CD1c-positive myeloid dendritic cell (primary cell): ENCODE measurements around the gene TEPSIN.
A peak's percentile ranks its signal among the peaks of the same experiment; 100 is the strongest.

Experiments
- DNase-seq: peaks from one replicate; pipeline ENCODE4 v3.0.0-alpha.2; 2016; ENCODE audit errors: extremely low spot score

Gene TEPSIN, protein sequence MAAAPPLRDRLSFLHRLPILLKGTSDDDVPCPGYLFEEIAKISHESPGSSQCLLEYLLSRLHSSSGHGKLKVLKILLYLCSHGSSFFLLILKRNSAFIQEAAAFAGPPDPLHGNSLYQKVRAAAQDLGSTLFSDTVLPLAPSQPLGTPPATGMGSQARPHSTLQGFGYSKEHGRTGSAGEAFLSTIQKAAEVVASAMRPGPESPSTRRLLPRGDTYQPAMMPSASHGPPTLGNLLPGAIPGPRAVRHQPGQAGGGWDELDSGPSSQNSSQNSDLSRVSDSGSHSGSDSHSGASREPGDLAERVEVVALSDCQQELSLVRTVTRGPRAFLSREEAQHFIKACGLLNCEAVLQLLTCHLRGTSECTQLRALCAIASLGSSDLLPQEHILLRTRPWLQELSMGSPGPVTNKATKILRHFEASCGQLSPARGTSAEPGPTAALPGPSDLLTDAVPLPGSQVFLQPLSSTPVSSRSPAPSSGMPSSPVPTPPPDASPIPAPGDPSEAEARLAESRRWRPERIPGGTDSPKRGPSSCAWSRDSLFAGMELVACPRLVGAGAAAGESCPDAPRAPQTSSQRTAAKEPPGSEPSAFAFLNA

DNA sequence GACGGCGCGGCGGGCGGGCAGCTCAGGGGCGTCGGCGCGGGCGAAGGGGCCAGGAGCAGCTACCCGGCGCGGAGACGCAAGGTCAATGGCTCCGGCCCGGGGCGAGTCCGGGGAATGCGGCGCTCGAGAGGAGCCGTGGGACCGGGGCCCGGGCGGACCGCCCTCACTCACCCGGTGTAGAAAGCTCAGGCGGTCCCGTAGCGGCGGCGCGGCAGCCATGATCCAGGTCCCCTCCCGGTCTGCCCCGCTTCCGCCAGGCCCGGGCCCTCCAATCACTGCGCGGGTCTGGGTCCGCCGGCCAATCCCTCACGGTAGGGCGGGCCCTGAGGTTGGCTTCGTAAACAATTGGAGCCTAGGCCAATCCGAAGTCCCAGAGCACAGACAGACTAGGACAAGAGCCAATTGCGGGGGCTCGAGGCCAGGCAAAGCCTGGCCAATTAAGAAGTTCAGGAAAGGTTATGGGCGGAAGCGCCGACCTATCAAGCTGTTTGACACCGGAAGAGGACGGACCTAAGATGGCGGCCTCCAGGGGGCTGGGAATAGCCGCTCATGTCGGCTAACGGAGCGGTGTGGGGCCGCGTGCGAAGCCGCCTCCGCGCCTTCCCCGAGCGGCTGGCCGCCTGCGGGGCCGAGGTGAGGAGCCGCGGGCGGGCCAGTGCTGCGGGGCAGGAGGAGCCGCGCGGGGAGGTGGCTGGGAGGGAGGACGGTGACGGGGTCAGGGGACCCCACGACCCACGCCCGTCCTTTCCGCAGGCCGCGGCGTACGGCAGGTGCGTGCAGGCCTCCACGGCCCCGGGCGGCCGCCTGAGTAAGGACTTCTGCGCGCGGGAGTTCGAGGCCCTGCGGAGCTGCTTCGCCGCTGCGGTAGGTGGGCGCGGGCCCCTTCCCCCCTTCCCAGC, at the start of gene TEPSIN, which contains the start of gene NDUFAF8:
Gene TEPSIN, minus strand, starts transcription at position 241 of the 899 bp plus-strand sequence. Its CDS starts 22 bp downstream, at position 219.
Gene NDUFAF8, plus strand, starts transcription at position 504 of the 899 bp plus-strand sequence. Its CDS starts 46 bp downstream, at position 550.
- DNase-seq = peak; percentile 99

DNA sequence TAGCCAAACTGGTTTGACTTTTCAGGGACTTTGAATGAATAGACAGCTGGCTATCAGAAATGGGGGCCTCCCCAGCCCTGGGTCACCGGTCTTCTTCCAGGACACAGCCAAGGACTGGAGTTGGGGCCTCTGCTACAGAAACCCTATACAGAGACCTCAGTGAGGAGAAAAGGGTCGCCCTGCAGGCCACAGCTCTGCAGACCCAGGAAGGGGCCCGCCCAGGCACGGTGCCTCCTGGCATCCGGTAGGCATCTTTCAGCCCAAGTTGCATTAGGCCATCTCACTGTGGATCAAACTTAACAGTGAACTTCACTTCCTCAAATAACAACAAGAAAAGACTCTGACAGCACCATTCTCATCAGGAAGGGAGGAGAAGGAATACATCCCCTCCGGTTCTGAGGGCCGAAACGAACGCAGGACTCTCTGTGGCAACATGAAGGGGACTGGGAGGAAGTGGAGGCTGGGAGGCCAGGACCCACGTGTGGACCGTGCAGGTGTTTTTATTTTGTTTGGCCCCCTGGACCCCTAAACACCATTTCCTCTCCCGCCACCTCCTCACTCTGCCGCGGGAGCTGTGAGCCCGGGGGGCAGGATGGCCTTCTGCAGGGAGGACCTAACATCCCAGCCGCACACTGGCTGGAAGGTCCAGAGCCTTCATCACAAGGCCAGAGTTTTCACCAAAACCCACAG, 49.0 kb upstream of the TEPSIN start:
- DNase-seq = peak; percentile 39

DNA sequence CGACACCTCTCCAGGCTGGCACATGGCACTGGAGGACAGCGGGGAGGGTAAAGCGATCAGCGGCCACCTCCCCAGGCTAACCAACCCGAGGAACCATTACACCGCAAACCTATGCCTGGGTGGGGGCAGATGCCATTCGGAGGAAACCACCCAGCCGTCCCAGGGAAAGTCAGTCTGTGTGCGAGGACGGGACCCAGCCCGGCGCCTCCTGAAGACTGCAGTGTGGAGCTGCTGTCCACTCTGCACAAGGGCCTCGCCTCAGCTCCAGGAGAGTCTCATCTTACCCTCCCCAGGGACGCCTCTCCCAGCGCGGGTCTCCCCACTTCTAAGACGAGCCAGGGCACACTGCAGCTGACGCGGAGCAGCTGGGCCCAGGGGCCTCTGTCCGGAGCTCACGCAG, 48.3 kb upstream of the TEPSIN start:
- no peak for DNase-seq

DNA sequence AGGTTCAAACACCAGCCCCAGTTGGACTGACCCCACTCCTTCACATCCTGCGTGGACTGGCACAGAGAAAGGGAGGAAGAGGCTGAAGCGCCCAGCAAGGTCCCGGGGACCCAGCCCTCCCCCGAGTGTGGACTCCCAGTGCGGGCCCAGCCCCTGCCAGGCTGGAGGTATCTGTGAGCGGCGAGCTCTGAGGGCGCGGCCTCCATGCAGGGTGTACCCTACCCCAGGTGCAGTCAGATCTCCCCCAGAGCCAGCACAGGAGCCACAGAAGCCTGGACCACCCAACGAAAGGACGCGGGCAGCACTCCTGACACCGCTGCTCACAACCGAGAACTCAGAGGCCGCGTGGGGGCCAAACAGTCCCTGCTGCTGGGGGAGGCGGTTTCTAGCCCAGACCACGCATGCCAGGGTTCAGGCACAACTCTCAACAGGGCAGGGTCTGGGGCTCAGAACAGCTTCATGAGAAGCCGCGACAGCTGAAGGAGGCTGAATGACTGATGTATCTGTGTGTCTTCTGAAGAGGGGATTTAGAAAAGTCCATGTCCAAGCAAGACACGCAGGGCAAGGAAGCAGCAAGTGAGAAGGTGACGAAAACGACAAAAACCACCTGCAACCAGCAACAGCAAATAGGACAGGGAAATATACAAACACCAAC, 47.8 kb upstream of the TEPSIN start:
- no peak for DNase-seq

DNA sequence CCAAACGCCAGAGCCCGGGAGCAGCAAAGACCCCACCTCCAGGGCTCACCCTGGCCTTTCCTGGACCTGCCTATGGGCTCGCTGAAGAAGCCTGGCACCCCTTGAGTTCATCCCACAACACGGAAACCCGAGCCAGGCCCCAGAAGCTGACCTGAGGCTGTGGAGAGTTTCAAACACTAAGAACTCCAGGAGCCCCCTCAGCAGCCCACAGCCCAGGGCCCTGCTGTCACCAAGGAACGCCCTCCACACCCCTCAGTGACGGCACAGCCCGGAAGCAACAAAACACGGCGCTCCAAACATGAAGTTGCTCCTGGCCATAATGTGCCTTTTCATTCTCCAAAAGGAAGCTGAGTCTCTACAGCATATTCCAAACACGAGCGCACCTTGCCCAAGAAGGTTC, 47.0 kb upstream of the TEPSIN start:
- DNase-seq = no peak

DNA sequence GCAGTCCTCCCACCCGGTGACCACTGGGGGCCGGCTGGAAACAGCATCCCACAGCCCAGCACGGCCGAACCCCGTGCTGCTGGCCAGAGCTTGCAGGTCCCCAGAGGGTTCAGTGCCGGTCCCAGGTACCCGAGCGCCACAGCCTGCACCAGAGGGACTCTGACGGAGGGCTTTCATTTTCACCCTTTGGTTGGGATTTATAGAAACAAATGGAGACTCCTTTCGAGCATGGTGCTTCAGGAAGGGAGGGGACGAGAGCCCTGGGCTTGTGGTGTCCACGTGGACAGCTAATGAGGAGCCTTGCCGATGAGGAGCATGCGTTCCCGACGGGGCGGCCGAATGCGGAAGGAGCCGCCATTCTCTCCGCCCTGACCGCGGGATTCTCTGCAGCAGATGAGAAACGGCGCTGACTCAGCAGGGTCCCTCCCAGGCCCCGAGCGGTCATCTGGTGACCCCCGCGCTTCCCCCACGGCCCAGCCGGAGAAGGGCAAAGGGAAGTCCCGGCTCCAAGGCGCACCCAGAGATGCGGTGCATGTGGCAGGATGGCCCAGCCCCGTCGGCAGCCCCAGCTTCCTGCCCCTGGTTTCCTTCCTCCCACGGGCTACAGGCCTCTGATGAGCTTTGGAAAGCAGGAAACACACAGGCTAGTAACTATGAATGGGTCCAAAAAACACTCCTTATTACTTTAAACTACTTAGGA, 46.5 kb upstream of the TEPSIN start:
- DNase-seq = peak; percentile 92

DNA sequence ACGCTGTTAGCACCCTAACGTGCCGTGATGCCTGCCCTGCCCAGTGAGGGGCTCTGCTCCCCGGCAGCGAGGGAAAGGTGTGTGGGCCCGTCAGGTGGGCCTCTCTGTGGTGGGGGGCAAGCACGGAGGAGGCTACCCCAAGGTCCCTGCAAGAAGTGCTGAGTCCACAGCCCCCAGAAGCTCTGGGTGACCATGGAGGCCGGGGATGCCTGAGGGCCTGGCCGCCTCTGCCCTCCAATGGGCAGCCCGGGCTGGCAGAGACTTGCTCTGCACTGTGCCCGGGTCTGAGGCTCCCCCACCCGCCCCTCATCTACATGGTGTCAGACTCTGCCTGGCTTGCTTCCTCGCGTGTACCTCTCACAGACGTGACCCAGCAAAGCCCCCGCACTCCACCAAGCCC, 44.0 kb upstream of the TEPSIN start:
- DNase-seq = no peak

DNA sequence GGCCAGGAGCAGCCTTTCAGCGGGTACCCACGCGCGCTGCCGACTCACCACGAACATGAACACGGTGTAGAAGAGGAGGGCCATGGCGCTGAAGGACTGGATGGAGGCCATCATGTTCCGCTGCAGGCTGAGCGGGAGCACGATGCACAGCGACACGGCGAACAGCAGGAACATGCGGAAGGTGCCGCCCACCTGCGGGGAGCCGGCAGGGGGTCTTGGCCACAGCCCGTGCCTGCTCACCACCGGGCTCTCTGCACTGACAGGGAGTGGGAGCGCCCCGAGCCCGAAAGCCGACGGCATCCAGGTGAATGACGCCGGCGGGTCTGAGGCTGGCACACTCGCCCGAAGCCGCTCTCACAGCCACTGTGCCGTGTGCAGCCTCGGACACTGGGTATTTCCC, 43.3 kb upstream of the TEPSIN start:
- DNase-seq = no peak

DNA sequence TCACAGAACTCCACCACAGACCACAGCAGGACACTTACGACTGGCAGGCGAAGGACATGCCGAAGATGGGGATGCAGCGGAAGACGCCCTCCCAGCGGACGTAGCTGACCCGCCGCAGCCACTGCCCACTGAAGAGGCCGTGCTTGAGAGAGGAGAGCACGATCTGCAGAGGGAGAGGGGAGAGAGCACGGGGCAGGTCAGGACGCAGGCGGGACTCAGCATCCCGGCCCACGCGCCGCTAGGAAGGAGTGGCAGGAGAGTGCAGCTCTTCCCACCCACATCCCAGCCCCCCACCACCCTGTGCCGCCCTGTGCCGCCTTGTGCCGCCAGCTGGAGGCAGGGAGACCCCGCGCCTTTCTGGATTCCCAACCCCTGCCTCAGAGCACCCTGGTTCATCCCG, 41.7 kb upstream of the TEPSIN start:
- no peak for DNase-seq

DNA sequence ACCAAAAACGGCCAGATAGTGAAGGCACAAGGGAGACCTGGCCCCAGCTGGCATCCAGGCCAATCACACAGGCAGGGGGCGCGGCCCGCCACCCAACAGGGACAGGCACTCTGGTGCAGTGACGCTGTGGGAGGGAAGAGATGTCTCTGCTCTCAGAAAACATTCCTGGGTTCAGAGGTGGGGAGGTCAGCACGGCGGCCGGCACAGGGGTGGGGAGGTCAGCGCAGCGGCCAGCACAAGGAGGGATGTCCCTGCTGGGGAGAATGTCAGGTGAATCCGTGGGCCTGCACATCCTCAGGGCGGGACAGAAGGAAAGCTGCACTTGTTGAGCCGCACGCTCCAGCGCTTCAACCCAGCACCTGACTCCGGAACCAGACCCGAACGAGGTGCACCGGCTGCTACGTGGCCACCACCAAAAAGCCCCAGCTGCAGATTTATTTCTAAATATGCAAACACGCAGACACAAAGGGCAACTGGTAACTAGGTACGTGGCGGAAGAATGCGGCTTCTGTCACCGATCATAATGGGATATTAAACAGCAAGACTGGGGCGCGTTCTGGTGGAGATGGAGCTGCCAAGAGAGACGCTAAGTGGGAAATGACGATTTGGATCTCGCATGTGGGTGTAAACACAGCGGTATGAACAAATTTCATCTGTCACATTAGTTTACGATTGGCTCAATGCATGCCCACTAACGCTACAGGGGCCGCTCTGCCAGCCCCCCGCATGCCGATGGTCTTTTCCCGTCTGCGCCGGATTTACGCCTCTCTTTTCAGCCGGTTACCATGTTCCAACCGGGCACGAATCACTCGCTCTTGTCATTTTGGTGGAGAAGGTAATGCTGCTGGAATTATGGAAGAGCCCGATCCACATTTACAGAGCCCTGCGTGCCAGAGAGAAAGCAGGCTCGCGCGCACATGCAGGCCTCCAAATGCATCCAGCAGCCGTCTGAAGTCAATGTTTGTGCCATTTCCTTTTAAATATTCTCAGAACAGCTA, 40.7 kb upstream of the TEPSIN start:
- DNase-seq = no peak

DNA sequence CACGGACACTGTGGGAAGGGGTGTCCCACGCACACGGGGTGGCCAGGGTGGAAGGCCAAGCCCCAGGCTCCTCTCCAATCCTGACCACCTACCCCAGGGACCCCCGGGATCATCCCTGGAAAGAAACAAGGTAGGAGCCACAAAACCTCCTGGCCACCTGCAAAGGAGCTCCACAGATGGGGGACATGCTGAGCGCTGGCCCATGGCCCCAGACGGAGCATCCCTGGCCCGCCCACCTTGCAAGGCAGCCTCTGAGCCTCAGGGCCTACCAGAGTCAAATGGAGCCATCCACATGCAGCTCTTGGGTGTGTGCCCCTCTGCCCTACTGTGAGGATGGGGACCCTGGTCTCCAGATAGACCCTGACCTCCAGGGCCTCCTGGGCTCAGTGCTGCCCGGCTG, 40.0 kb upstream of the TEPSIN start:
- DNase-seq = no peak

DNA sequence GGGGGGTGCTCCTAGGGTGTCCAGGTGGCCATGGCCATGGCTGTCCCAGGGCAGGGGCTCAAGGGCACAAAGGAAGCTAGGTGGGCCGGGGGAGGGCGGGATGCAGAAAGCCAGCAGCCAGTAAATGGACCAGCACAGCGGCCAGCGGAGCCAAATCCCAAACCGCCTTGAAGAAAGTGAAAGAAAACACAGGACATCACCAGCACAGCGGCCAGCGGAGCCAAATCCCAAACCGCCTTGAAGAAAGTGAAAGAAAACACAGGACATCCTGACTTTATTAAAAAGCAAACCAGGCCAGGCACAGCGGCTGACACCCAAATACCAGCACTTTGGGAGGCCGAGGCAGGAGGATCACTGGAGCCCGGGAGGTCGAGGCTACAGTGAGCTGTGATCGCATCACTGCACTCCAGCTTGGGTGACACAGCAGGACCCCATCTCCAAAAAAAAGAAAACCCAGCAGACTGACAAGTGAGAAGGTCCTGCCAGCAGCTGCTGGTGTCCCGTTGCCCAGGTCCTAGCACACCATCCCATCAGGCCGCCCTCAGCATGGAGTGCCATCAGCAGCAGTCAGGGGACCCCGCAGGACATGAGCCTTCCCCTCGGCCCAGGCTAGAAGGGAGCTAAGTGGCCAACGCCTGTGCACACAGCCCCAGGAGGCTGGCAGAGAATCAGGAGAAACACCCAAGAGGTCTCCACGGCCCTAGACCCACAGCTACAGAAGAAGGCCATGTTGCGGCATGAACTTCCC, 39.3 kb upstream of the TEPSIN start:
- DNase-seq = no peak

DNA sequence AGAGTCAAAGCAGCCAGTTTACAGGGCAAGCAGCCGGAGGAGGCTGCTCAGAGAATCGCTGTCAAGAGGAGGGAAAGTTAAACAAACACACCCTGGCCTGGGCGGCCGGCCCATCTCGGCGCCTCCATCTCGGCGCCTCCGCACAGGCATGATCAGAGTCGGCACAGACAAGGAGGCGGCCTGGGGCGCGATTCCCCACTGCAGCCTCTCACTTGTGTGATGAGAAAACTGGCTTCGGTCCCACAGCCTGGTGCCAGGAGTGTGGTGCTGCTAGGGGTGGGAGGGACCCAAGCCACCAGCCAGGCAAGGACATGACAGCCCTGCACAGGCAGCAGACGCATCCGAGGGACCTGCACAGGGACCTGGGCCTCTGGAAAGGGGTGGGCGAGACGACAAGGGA, 38.6 kb upstream of the TEPSIN start:
- no peak for DNase-seq

DNA sequence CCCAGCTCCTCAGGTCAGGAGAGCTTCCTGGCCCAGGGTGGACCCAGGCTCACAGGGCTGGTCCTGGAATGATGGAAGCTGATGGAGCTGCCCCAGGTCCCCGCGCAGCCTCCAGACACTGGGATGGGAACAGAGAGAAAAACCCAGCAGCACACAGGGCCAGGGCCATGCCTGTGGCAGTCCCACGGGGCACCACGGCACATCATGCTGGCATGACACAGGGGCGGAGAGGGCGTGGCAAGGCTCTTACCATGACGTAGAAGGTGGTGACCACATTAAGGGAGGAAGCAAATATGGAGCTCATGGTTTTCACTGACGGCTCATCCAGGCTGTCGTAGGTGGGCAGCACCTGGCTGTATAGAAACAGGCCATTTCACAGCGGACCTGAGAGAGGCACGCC, 37.9 kb upstream of the TEPSIN start:
- DNase-seq = no peak

DNA sequence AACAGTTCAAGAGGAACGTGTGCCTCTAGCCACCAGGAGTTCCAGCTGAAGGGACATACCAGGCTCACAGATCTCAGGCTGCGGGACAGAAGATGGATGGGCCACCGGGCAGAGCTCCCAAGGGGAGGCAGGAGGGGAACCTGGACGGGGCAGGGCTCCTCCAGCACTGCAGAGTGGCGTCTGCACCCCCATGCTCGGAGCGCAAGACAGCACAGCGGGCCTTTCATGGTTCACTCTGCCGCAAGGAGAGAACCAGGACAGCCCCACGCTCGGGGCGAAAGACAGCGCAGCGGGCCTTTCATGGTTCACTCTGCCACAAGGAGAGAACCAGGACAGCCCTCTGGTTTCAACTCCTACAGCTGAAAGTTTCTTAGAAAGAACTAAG, 35.6 kb upstream of the TEPSIN start:
- no peak for DNase-seq

DNA sequence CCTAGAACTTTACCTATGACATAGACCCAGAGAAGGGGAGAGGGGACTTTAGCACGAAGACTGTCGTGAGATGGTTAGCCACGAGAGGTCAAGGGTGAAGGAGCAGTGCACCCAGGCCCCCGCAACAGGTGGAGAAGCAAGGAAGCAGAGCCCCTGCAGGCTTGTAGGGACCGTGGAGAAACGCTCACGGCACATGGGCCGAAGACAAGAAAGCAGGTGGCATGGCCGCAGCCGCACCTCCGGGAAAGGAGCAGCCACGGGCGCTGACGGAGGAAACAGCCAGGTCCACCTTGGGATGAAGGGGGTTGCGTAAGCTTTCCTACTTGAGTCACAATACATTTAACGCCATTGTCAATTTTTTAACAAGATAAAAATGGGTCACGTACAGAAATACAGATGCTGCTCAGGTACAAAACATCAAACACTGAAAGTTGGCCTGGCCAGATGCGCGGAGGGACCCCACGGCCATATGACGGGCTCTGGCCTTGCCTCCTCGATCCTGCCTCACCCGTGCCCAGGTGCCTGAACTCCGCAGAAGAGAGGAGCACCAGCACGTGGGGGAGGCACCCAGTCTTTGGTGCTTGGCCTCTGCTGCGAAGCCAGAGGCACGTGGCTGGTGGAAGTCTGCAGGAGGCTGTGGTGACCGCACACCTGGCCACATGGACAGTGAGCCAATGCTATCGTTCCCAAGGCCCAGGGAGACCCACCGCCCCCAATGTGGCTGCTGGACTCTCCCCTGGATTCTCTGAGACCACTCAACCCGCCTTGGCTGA, 35.0 kb upstream of the TEPSIN start:
- DNase-seq = no peak

DNA sequence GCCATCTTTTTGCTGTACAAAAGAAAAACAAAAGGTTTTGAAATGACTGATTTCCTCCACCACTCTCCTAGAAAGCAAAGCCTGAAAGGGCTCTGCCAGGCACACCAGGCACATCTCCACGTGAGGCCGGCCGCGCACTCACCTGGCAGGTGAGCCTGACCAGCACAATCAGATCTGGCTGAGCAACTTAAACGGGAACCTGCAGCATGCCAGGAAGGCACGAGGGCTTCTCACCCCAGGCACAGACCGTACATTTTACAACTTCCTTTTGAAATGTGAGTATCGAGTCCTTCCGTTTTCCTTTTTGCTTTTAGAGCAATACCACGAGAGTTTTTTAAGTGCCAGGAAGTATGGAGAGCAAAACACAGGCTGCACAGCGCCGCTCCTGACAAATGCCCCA, 33.8 kb upstream of the TEPSIN start:
- DNase-seq = peak; percentile 30

DNA sequence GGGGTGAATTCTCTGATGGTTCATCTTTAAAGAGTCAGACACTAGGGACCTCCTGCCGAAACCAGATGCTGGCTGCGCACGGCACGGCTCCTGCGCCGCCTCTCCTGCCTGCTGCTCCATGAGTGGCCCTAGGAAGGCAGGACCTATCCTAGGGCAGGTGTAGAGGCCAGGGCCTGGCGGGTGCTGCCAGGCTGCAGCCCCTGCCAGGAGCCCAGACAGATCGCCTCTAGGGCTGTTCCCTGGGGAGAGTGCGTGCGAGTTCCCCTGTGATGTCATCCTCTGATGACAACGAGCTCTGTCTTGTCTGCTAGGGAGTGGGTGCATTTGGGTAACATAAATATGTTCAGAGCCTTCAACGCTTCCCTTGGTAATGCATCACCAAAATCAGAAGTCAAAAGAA, 32.4 kb upstream of the TEPSIN start:
- no peak for DNase-seq
